Measurements from ENCODE around the gene GSTO1.
A peak's percentile ranks its signal among the peaks of the same experiment; 100 is the strongest.

The GSTO1 gene

GRCh38 chr10:104274762-104275721, 20.4 kb downstream of the GSTO1 start:
- peak; percentile 36 for DNase-seq (ENCODE audit: low read depth)

GRCh38 chr10:104276192-104276591, 21.5 kb downstream of the GSTO1 start:
- no peak for DNase-seq (ENCODE audit: low read depth)

- DNase-seq (ENCODE audit: low read depth), result no peak
Measured at GRCh38 chr10:104277785-104278184, 23.1 kb downstream of the GSTO1 start.

DNA sequence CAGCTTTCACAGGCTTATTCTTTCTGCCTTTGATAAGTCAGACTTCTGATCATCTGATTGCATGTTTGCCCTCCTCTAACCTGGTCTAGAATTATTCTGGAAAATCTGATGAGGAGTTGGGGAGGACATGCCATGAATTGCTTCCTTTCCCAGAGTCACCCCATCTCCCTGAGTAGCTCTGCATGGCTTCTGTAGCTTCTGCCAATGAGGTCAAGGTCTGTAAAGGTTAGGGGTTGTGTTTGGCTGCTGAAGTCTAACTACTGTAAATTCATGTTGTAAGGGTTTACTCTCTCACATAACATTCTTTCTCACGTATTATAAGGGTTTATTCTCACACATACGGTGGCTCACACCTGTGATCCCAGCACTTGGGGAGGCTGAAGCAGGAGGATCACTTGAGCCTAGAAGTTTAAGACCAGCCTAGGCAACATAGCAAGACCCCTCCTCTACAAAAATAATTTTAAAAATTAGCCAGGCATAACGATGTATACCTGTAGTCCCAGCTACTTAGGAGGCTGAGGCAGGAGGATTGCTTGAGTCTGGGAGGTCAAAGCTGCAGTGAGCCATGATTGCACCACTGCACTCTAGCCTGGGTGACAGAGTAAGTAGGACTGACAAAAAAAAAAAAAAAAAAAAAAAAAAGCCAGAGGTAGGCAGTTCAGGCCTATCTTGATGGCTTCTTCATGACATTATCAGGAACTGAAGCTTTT, 25.0 kb downstream of the GSTO1 start:
- DNase-seq (ENCODE audit: low read depth), result no peak

- DNase-seq (ENCODE audit: low read depth), result no peak
Measured at GRCh38 chr10:104281694-104282093, 27.0 kb downstream of the GSTO1 start.

- no peak for DNase-seq (ENCODE audit: low read depth)
Measured at GRCh38 chr10:104284846-104285245, 30.2 kb downstream of the GSTO1 start.

DNA sequence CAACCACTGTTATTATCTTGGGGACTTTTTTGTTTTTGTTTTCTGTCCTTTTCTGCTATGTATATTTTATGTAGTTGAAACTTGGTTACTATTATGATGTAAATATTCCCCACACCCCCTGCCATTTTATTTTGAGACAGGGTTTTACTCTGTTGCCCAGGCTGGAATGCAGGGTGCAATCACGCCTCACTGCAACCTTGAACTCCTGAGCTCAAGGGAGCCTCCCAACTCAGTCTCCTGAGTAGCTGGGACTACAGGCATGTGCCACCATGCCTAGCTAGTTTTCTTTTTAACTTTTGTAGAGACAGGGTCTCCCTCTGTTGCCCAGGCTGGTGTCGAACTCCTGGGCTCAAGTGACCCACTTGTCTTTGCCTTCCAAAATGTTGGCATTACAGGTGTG, 32.2 kb downstream of the GSTO1 start:
- DNase-seq (ENCODE audit: low read depth), result no peak

DNA sequence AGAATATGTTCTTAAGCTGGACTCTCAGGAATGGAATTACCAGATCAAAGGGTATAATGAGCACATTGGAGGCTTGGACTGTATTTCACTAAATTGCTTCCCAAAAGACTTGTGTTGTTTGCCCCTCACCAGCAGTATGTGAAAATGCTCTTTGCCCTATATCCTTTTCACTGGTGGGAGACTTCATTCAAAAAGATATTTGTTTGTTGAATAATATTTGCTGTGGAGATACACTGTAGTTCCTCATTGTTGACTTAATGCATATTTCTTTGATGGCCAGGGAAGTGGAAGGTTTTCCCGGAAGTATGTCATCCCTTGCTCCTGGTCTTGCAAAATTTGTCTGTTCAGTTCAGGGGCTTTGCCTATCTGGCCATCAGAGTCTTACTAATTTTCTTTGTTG, 33.7 kb downstream of the GSTO1 start:
- DNase-seq (ENCODE audit: low read depth), result peak; percentile 45

DNA sequence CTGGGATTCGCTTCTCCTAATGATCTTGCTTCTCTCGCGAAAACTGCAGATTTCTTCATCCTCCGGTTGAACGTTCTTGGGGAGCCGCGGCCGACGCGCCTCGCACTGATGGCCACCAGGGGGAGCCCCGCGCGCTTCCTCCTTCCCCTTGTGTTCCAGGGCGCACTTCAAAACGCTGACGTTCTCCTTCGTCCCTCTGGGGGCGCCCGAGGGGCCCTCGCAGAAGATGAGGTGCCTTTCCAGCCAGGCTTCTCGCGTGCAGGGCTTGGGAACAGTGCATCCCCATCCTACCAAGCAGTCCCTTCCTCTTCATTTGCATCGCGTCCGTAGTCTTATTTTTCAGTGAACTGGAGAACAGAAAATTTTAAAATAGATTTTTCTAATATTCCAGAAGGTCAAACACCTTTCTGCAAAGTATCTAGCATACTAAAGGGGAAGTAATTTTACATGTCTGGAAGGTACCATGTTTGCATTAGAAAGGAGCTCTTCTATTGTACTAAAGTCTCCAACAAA, 36.8 kb downstream of the GSTO1 start:
- DNase-seq (ENCODE audit: low read depth), result peak; percentile 88

DNA sequence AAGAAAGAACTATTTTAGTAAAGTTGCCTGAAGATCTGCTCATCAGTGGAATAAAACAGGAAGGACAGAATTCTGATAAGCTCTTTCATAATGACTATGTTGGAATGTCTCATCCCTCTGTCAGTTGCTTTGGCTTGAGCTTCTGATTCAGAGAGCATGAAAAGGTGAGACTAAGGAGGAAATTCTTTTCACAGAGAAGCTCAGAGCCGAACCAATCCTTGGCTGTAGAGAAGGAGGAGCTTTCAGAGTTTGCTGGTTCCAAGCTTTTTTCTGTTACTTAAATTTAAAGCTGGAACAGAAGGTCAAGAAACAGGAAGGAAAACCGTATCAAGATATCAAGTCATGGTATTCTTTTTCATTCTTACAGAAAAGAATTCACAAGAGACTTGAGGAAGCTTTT, 38.3 kb downstream of the GSTO1 start:
- DNase-seq (ENCODE audit: low read depth), result peak; percentile 71

- DNase-seq (ENCODE audit: low read depth), result no peak
Measured at GRCh38 chr10:104293781-104294321, 39.2 kb downstream of the GSTO1 start.

DNA sequence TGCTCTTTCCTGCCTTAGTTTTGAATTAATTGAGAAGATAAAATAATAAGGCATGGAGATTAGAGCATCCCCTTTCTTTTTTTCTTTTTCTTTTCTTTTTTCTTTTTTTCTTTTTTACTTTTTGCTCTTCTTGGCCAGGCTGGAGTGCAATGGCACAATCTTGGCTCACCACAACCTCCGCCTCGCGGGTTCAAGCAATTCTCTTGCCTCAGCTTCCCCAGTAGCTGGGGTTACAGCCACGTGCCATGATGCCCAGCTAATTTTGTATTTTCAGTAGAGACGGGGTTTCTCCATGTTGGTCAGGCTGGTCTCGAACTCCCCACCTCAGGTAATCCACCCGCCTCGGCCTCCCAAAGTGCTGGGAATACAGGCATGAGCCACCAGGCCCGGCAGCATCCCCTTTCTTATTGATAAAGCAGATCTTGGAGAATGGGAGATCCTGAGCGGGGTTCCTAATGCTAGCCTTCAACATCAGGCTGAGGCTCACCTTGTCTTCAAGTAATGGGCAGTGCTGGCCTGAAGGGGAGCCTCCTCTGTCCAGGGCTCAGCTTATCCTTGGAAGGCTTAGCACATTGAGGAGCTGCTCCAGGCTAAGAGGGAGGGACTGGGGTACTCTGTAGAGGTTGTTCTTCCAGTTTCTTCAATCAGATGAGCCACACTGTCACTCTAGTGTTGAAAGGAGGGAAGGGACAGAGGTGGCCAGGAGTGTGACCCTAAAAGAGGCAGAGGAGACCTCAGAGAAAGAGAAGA, 42.2 kb downstream of the GSTO1 start:
- no peak for DNase-seq (ENCODE audit: low read depth)

DNA sequence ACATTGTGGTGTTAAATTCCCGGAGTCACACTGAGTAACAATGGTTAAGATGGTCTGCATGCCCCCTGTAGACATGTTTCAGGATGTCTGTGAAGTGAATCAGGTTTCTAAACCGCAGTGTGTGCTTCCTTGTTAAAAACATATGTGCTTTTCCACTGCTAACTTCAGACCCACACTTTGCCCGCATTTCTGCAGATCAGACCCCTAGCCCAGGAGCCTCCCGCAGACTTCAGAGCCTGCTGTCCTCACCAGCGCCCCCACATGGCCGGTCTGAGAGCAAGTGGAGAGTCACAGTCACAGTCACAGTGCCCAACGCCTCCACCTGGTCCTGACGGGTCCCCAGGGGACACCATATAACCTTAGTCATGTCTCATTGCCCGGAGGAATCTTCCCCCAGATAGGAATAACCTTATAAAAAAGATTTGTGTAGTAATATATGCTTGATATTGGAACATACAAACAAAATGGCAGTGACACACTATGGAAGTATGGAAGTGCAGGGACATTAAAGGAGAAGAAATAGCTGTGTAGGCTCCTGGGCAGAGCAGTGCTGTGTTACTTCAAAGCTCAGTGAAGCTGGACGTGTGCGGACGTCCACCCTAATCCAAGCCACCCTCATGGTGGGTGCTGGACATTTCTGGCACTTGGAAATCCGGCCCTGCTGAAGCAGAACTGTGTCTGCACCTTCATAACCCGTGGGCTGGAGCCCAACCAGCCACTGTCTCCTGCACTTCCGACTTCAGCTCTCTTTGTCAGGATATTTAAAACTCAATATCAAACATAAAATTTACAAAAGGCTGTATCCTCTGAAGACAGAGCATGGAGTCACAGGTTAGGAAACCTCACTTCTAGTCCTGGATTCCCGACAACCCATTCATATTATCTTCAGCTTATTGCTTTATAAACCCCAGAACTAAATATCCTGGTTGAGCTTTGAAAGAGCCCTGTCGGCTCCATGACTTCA, 43.3 kb downstream of the GSTO1 start:
- DNase-seq (ENCODE audit: low read depth), result peak; percentile 86

DNA sequence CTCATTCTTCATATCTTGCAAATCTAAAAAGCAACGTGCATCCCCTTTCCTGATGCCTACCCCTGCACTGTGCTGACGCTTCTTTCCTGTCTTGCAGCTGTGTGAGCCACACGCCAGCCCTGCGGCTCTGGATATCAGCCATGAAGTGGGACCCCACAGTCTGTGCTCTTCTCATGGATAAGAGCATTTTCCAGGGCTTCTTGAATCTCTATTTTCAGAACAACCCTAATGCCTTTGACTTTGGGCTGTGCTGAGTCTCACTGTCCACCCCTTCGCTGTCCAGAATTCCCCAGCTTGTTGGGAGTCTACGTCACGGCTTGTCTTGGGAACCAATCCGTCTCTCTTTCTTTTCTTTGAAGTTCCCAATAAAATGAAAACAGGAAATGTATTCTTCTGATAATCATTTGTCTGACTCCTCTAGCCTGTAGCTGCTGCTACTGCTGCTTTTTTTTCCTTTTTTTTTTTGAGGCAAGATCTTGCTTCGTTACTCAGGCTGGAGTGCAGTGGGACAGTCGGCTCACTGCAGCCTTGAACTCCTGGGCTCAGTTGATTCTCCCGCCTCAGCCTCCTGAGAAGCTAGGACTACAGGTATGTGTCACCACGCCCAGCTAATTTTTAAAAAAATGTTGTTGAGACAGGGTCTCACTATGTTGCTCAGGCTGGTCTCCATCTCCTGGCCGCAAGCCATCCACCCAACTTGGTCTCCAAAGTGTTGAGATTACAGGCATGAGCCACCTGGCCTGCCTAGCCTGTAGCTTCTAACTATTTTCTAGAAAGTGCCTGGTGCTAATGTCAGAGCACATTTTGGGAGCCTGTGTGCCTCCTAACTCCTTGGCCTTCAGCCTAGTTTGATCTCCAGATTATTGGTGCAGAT, 44.6 kb downstream of the GSTO1 start:
- peak; percentile 81 for DNase-seq (ENCODE audit: low read depth)

DNA sequence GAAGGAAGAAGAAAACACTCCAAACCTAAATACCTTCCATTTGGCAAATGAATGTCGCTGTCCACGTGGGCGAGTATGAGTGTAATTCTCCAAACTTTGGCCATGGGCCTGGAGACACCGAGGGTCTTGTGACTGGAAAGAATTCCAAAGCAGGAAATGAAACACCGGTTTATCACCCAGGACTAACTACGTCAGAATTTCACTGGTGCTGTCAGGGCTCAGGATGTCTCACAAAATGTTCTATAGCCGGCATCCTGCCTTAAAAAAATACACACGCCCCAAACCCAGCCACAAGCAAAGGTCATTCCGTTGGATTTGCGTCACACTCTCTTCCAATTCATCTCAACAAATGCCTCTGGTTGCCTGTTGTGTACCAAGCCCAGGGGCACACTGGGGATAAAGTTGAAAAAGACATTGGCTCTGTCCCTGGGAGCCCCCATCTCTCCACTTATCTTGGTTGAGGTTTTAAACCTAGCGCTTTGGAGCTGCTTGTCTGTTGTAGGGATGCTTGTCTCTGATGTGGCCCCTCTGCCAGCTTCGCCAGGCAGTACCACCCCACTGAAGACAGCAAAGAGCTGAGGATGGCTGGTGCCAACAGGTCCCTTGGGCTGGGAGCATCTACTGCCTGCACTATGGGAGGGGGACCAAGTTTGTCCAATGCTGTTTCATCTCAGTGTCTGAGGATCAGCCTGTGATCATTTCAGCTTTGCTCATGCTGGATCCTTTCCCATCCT, 45.5 kb downstream of the GSTO1 start:
- peak; percentile 97 for DNase-seq (ENCODE audit: low read depth)

DNA sequence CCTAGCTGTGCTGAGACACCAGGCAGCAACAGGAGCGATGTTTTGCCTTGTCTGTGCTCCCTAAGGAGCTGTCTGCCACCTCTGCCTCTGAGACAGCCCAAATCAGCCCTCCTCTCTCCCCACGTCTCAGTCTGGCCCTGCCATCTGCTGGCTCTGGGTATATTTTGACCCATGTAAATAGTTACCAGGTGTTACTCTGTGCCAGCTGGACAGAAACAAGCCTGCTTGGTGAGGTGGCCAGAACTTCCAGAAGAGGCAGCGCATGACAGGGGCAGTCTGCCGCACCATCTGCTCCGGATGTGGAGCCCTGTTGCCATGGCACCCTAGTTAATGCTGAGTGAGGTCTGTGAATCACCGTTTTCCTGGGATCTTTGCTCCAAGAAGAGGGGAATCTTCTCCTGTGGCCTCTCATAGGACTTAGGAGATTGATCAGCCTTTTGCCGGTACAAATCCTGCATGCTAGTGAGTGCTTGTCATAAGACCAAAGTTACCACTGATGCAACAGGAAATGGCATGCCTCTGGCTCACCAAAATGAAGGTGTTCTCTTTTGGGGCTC, 46.1 kb downstream of the GSTO1 start:
- peak; percentile 98 for DNase-seq (ENCODE audit: low read depth)

DNA sequence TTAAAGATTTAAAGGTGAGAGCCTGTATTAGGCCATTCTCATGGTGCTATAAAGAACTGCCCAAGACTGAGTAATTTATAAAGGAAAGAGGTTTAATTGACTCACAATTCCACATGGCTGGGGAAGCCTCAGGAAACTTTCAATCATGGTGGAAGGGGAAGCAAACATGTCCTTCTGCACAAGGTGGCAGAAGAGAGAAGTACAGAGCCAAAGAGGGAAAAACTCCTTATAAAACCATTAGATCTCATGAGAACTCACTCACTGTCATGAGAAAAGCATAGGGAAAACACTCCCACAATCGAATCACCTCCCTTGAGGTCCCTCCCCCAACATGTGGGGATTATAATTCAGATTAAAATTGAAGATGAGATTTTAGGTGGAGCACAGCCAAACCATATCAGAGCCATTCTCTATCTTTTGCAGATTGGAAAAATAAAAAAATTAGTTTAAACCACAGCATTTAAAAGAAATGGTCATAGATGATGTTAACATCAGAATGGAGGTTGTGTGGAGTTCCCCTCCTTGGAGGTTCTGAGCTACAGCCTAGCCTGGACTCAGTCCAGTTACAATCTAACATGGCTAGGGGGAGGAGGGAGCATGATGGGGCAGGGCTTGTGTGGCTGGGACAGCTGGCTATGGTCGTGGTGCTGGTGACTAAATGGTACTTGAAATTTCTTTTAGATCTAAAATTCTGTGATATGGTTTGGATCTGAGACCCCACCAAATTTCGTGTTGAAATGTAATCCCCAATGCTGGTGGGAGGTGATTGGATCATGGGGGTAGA, 47.4 kb downstream of the GSTO1 start:
- DNase-seq (ENCODE audit: low read depth), result no peak
